Activated CD4-positive, alpha-beta T cell treated with anti-CD3 and anti-CD28 coated beads, Interleukin-2, amount 50 U/mL, for 24 hours (primary cell): ENCODE results near the gene FOXC1.

Source experiments
- DNase-seq, 2 donors: peaks; one replicate each; pipeline ENCODE4 v3.0.0-alpha.2; 2020; ENCODE audit warnings: low read depth in 1 of 2, low spot score in 1 of 2

FOXC1 gene

GRCh38 chr6:1622851-1623768 lies 13.4 kb downstream of the FOXC1 start:
- no peak for DNase-seq

- DNase-seq = no peak
Measured at GRCh38 chr6:1623769-1624057, 14.0 kb downstream of the FOXC1 start.

- no peak for DNase-seq
Measured at GRCh38 chr6:1624058-1624850, 14.5 kb downstream of the FOXC1 start.

- DNase-seq = no peak
Measured at GRCh38 chr6:1624851-1625781, 15.4 kb downstream of the FOXC1 start.

- DNase-seq = no peak
Measured at GRCh38 chr6:1625794-1626435, 16.2 kb downstream of the FOXC1 start.

GRCh38 chr6:1626481-1626880 lies 16.8 kb downstream of the FOXC1 start:
- DNase-seq = no peak

GRCh38 chr6:1627827-1628560 lies 18.3 kb downstream of the FOXC1 start:
- no peak for DNase-seq

- DNase-seq = no peak
Measured at GRCh38 chr6:1629316-1629715, 19.6 kb downstream of the FOXC1 start.

- DNase-seq = no peak
Measured at GRCh38 chr6:1630212-1630770, 20.6 kb downstream of the FOXC1 start.

GRCh38 chr6:1630771-1631217 lies 21.1 kb downstream of the FOXC1 start:
- DNase-seq = no peak

GRCh38 chr6:1631251-1631650 lies 21.5 kb downstream of the FOXC1 start:
- no peak for DNase-seq

- DNase-seq = no peak
Measured at GRCh38 chr6:1633366-1634021, 23.8 kb downstream of the FOXC1 start.

- no peak for DNase-seq
Measured at GRCh38 chr6:1634081-1634480, 24.4 kb downstream of the FOXC1 start.

- DNase-seq = no peak
Measured at GRCh38 chr6:1635305-1636010, 25.7 kb downstream of the FOXC1 start.

- DNase-seq = no peak
Measured at GRCh38 chr6:1636272-1636825, 26.6 kb downstream of the FOXC1 start.

- DNase-seq = no peak
Measured at GRCh38 chr6:1636971-1637871, 27.5 kb downstream of the FOXC1 start.

GRCh38 chr6:1639430-1639829 lies 29.7 kb downstream of the FOXC1 start:
- DNase-seq = no peak
